Stimulated activated CD4-positive, alpha-beta T cell treated with anti-CD3 and anti-CD28 coated beads, Interleukin-4, amount 100 ng/mL, for 4 hours (primary cell): ENCODE results near the gene CDR2L.
"Not testable (repeated sequence)": the region's sequence is repeated elsewhere in the genome, so short reads cannot be mapped to it uniquely, and the experiment has no call there.

Experiments
- DNase-seq, 2 experiments: peaks; one replicate each; pipeline ENCODE4 v3.0.0-alpha.2; 2020

Gene CDR2L

GRCh38 chr17:75012346-75013091 is 25.1 kb downstream of the CDR2L start, which contains the start of gene MRPL58:
Gene MRPL58, plus strand, starts transcription at chr17:75012670. Its CDS starts 17 bp downstream, at chr17:75012687.
- peak; percentile 74 to 76 for DNase-seq

GRCh38 chr17:75013092-75013559 is 25.7 kb downstream of the CDR2L start:
- DNase-seq: no peak

- no peak for DNase-seq
These were observed 31.7 kb downstream of the CDR2L start for GRCh38 chr17:75019146-75019545.

GRCh38 chr17:75019710-75020109 is 32.3 kb downstream of the CDR2L start:
- DNase-seq: no peak

- DNase-seq: no peak
These were observed 33.1 kb downstream of the CDR2L start for GRCh38 chr17:75020331-75021110.

- no peak for DNase-seq
These were observed 37.4 kb downstream of the CDR2L start for GRCh38 chr17:75024686-75025397.

- DNase-seq: not testable (repeated sequence)
These were observed 37.9 kb downstream of the CDR2L start for GRCh38 chr17:75025398-75025734.

GRCh38 chr17:75026650-75027049 is 39.2 kb downstream of the CDR2L start:
- DNase-seq: not testable (repeated sequence)

- no peak for DNase-seq
These were observed 42.7 kb downstream of the CDR2L start for GRCh38 chr17:75030161-75030560.

- peak; percentile 42 to 60 for DNase-seq
These were observed 44.7 kb downstream of the CDR2L start for GRCh38 chr17:75031972-75032719.

GRCh38 chr17:75032720-75033280 is 45.4 kb downstream of the CDR2L start:
- DNase-seq: no peak

GRCh38 chr17:75033346-75034235 is 46.2 kb downstream of the CDR2L start:
- peak; percentile 79 to 93 for DNase-seq

- peak; percentile 82 to 96 for DNase-seq
These were observed 46.9 kb downstream of the CDR2L start for GRCh38 chr17:75034236-75034908.

- peak; percentile 60 to 85 for DNase-seq
These were observed 49.3 kb downstream of the CDR2L start for GRCh38 chr17:75036643-75037268.

GRCh38 chr17:75039238-75039637 is 51.8 kb downstream of the CDR2L start:
- no peak for DNase-seq

- no peak for DNase-seq
These were observed 54.3 kb downstream of the CDR2L start for GRCh38 chr17:75041656-75042280.

- not testable (repeated sequence) for DNase-seq
These were observed 56.4 kb downstream of the CDR2L start for GRCh38 chr17:75043789-75044188.

GRCh38 chr17:75044716-75045115 is 57.3 kb downstream of the CDR2L start:
- no peak for DNase-seq

- peak in 1 of 2 experiments; percentile 34 for DNase-seq
These were observed 58.5 kb downstream of the CDR2L start for GRCh38 chr17:75045946-75046406.
